GM18907 (cell line): Measurements from ENCODE around the gene WDR74.
"Not testable (repeated sequence)": the region's sequence is repeated elsewhere in the genome, so short reads cannot be mapped to it uniquely, and the experiment has no call there.

Experiments
- ATAC-seq: cut with Tn5 transposase; IDR thresholded peaks from one replicate; pipeline ENCODE4 v1.9.1; 2021; ENCODE audit warnings: mild to moderate bottlenecking, moderate library complexity; ENCODE audit not compliant: unreplicated experiment

WDR74 gene

GRCh38 chr11:62860835-62861563 lies 21.6 kb upstream of the WDR74 start:
- ATAC-seq, result no peak

- ATAC-seq, result not testable (repeated sequence)
Observed at GRCh38 chr11:62859281-62859703, 19.9 kb upstream of the WDR74 start.

GRCh38 chr11:62858201-62858600 lies 18.8 kb upstream of the WDR74 start:
- ATAC-seq, result no peak

- ATAC-seq, result no peak
Observed at GRCh38 chr11:62857541-62857982, 18.2 kb upstream of the WDR74 start.

GRCh38 chr11:62856333-62856895 lies 17.0 kb upstream of the WDR74 start:
- ATAC-seq, result peak; percentile 20

- ATAC-seq, result peak; percentile 81
Observed at GRCh38 chr11:62855571-62856332, 16.4 kb upstream of the WDR74 start.

GRCh38 chr11:62854825-62855570 lies 15.6 kb upstream of the WDR74 start:
- no peak for ATAC-seq

GRCh38 chr11:62854013-62854824 lies 14.8 kb upstream of the WDR74 start:
- ATAC-seq, result no peak

- no peak for ATAC-seq
Observed at GRCh38 chr11:62853279-62853965, 14.0 kb upstream of the WDR74 start.

- no peak for ATAC-seq
Observed at GRCh38 chr11:62852523-62853188, 13.3 kb upstream of the WDR74 start.

GRCh38 chr11:62851807-62852522 lies 12.6 kb upstream of the WDR74 start:
- ATAC-seq, result no peak

- no peak for ATAC-seq
Observed at GRCh38 chr11:62850911-62851806, 11.8 kb upstream of the WDR74 start.

GRCh38 chr11:62847767-62848314 lies 8.5 kb upstream of the WDR74 start:
- ATAC-seq, result no peak

GRCh38 chr11:62846177-62846576 lies 6.8 kb upstream of the WDR74 start:
- ATAC-seq, result no peak

- ATAC-seq, result no peak
Observed at GRCh38 chr11:62844154-62844553, 4.8 kb upstream of the WDR74 start.

GRCh38 chr11:62843466-62843865 lies 4.1 kb upstream of the WDR74 start:
- no peak for ATAC-seq

GRCh38 chr11:62842891-62843290 lies 3.5 kb upstream of the WDR74 start:
- ATAC-seq, result not testable (repeated sequence)
